Measurements from ENCODE around the gene DBT. TPM values are rescaled to one million over a fixed set of nuclear protein-coding genes. Genes with fewer than 3 reads are reported as not detected.

DBT gene
- total RNA-seq, 1 experiment from 2014 or later = 14.1 TPM

- BruUV-seq (replicated peaks) = no TSS peak
- Mint-ChIP-seq H3K27me3 (ENCODE audit: insufficient read depth, unreplicated experiment) (no peaks in the 10 kb centered on the region), H3K36me3 (ENCODE audit: insufficient read depth, unreplicated experiment) (peaks cover 36% of the 10 kb centered on the region), H3K27ac (ENCODE audit: unreplicated experiment) (no peak overlapping the region), H3K4me1 (ENCODE audit: low read depth, unreplicated experiment) (no peaks in the 10 kb centered on the region), H3K4me3 (ENCODE audit: unreplicated experiment) (peak overlapping the region; percentile 19), H3K9me3 (ENCODE audit: unreplicated experiment) (peaks cover 16% of the 10 kb centered on the region)
- Histone ChIP-seq H3K9me3 (no peaks in the 10 kb centered on the region), H3K4me1 (peaks cover 4% of the 10 kb centered on the region), H3K4me3 (ENCODE audit: low read depth, low read length) (peak overlapping the region; percentile 79), H3K36me3 (ENCODE audit: control insufficient read depth, insufficient read depth, low read length) (no peaks in the 10 kb centered on the region), H3K27me3 (replicated peaks; ENCODE audit: control insufficient read depth, insufficient read depth, low read length) (no peaks in the 10 kb centered on the region)
- TF ChIP-seq CTCF (IDR thresholded peaks at IDR 0.05; ENCODE audit: insufficient read depth in 1 of 2, low read depth in 1 of 2, low read length in 1 of 2, severe bottlenecking in 1 of 2, unreplicated experiment in 1 of 2) = no peak
- CTCF ChIA-PET = interaction anchor here (0.7 kb wide), 1 partner anchor 86 kb away, joined by 5 read pairs; no protein-coding TSS in a partner anchor
- intact Hi-C loops (cut with micrococcal nuclease; ENCODE audit: unreplicated experiment) = loop anchor here (2.0 to 5.0 kb wide), 2 partner anchors 18 to 135 kb away; partner anchors contain the start of genes DBT, SASS6 and TRMT13
- POLR2A ChIA-PET = no interaction called here
- DNase-seq = no peak
Observed at GRCh38 chr1:100267284-100267683, 17.6 kb upstream of the DBT start.

DNA sequence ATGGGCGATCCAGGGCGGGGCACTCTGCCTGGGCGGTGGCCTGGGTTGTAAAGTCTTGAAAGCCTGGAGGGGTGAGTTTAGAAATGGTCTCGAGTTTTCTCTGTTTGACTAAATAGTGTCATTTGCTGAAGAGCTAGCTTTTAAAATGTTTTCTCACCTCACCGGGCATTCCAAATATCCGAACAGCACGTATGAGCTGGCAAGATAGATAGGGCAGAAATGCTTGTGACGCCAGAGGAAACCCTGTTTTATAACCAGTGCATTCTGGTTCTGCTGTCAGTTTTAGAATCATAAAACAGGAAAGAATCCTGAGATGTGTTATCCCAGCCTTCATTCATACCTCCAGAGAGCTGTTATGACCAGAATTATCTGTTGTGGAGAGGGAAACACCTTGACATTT lies 17.1 kb upstream of the DBT start:
- no peaks in the 10 kb centered on the region for H3K4me1 Mint-ChIP-seq (ENCODE audit: low read depth, unreplicated experiment)
- Histone ChIP-seq H3K4me1 (peaks cover 4% of the 10 kb centered on the region), H3K27me3 (replicated peaks; ENCODE audit: control insufficient read depth, insufficient read depth, low read length) (no peaks in the 10 kb centered on the region), H3K4me3 (ENCODE audit: low read depth, low read length) (peak overlapping the region; percentile 79), H3K9me3 (no peaks in the 10 kb centered on the region), H3K36me3 (ENCODE audit: control insufficient read depth, insufficient read depth, low read length) (no peaks in the 10 kb centered on the region)
- H3K27me3 Mint-ChIP-seq (ENCODE audit: insufficient read depth, unreplicated experiment) = no peaks in the 10 kb centered on the region
- H3K4me3 Mint-ChIP-seq (ENCODE audit: unreplicated experiment) = peak overlapping the region; percentile 95
- H3K36me3 Mint-ChIP-seq (ENCODE audit: insufficient read depth, unreplicated experiment) = peaks cover 33% of the 10 kb centered on the region
- H3K9me3 Mint-ChIP-seq (ENCODE audit: unreplicated experiment) = peaks cover 18% of the 10 kb centered on the region
- CTCF ChIA-PET = interaction anchor here (0.7 kb wide), 1 partner anchor 86 kb away, joined by 5 read pairs; no protein-coding TSS in a partner anchor
- POLR2A ChIA-PET = interaction anchor here (1.6 to 1.7 kb wide), 2 partner anchors 18 to 133 kb away, joined by 8 to 15 read pairs; partner anchors contain the start of genes DBT, SASS6 and TRMT13
- TF ChIP-seq CTCF (IDR thresholded peaks at IDR 0.05; ENCODE audit: insufficient read depth in 1 of 2, low read depth in 1 of 2, low read length in 1 of 2, severe bottlenecking in 1 of 2, unreplicated experiment in 1 of 2) = no peak
- DNase-seq = no peak
- H3K27ac Mint-ChIP-seq (ENCODE audit: unreplicated experiment) = peak overlapping the region; percentile 96
- intact Hi-C loops (cut with micrococcal nuclease; ENCODE audit: unreplicated experiment) = loop anchor here (1.0 to 5.0 kb wide), 3 partner anchors 18 to 134 kb away; partner anchors contain the start of genes DBT, SASS6 and TRMT13
- TSS peak; percentile 68 for BruUV-seq (replicated peaks)

GRCh38 chr1:100265931-100266740 lies 16.5 kb upstream of the DBT start, which contains the start of gene RTCA:
TSS of gene RTCA (plus strand) at chr1:100266216. CDS start at chr1:100266376, 160 bp downstream.
- H3K4me1 Mint-ChIP-seq (ENCODE audit: low read depth, unreplicated experiment) = no peaks in the 10 kb centered on the region
- peak; percentile 88 to 89 for DNase-seq
- H3K27me3 Mint-ChIP-seq (ENCODE audit: insufficient read depth, unreplicated experiment) = no peaks in the 10 kb centered on the region
- peak within 1 kb of the TSS; percentile 95 for H3K4me3 Mint-ChIP-seq (ENCODE audit: unreplicated experiment)
- H3K27ac Mint-ChIP-seq (ENCODE audit: unreplicated experiment) = peak within 1 kb of the TSS; percentile 96
- ChIA-PET POLR2A (interaction anchor here (0.6 to 1.7 kb wide), 4 partner anchors 17 to 193 kb away, joined by 3 to 15 read pairs (median 6); partner anchors contain the start of genes CDC14A, DBT, SASS6 and TRMT13), CTCF (no interaction called here)
- Histone ChIP-seq H3K4me1 (peaks cover 4% of the 10 kb centered on the region), H3K36me3 (ENCODE audit: control insufficient read depth, insufficient read depth, low read length) (no peaks in the 10 kb centered on the region), H3K9me3 (no peaks in the 10 kb centered on the region), H3K4me3 (ENCODE audit: low read depth, low read length) (peak within 1 kb of the TSS; percentile 79), H3K27me3 (replicated peaks; ENCODE audit: control insufficient read depth, insufficient read depth, low read length) (no peaks in the 10 kb centered on the region)
- TF ChIP-seq CTCF (IDR thresholded peaks at IDR 0.05; ENCODE audit: insufficient read depth in 1 of 2, low read depth in 1 of 2, low read length in 1 of 2, severe bottlenecking in 1 of 2, unreplicated experiment in 1 of 2) = no peak
- H3K9me3 Mint-ChIP-seq (ENCODE audit: unreplicated experiment) = peaks cover 18% of the 10 kb centered on the region
- intact Hi-C loops (cut with micrococcal nuclease; ENCODE audit: unreplicated experiment) = loop anchor here (1.0 to 5.0 kb wide), 3 partner anchors 17 to 134 kb away; partner anchors contain the start of genes DBT, SASS6 and TRMT13
- peaks cover 29% of the 10 kb centered on the region for H3K36me3 Mint-ChIP-seq (ENCODE audit: insufficient read depth, unreplicated experiment)
- no TSS peak for BruUV-seq (replicated peaks)

All from Caco-2 (cell line).